WTC11 (cell line): Measurements from ENCODE around the gene CAMTA1. TPM values are rescaled to one million over a fixed set of nuclear protein-coding genes. Genes with fewer than 3 reads are reported as not detected.

Experiments
- ATAC-seq: fragments of 200-7000 bp; cut with Tn5 transposase; 2 replicates; pipeline ENCODE4 v1.10.0; 2021; ENCODE audit warnings: mild to moderate bottlenecking, moderate library complexity
- CTCF ChIA-PET: fragments of 300-600 bp; sonication (Branson Sonifier 250); formaldehyde crosslinking; loops from one replicate; lab custom pipeline; 2021; ENCODE audit warnings: antibody characterized with exemption; lab: Charles Lee
- POLR2A ChIA-PET: fragments of 350-600 bp; sonication (Branson Sonifier 250); formaldehyde crosslinking; loops from one replicate; lab custom pipeline; 2021; ENCODE audit warnings: antibody characterized with exemption; lab: Charles Lee
- DNase-seq: peaks from one replicate; pipeline ENCODE4 v3.0.0; 2021; ENCODE audit warnings: low spot score
- H3K27ac Mint-ChIP-seq: 2 replicates; pipeline ENCODE4 v1.8.0; 2021; ENCODE audit warnings: mixed read lengths
- H3K27me3 Mint-ChIP-seq: 2 replicates; pipeline ENCODE4 v1.8.0; 2021; ENCODE audit warnings: low read depth, mild to moderate bottlenecking, moderate library complexity, mixed read lengths
- H3K36me3 Mint-ChIP-seq: 2 replicates; pipeline ENCODE4 v1.8.0; 2021; ENCODE audit warnings: mixed read lengths
- H3K4me1 Mint-ChIP-seq: 2 replicates; pipeline ENCODE4 v1.8.0; 2022; ENCODE audit warnings: mixed read lengths
- H3K4me3 Mint-ChIP-seq: 2 replicates; pipeline ENCODE4 v1.8.0; 2021; ENCODE audit warnings: mild to moderate bottlenecking, moderate library complexity, mixed read lengths
- H3K9me3 Mint-ChIP-seq: 2 replicates; pipeline ENCODE4 v1.8.0; 2021; ENCODE audit warnings: mixed read lengths
- CBFB ChIP-seq: sonication (generic); formaldehyde crosslinking; IDR thresholded peaks from 2 replicates; pipeline ENCODE4 v1.8.1; 2022; ENCODE audit warnings: mild to moderate bottlenecking, low read depth, missing genetic modification reagents
- ESRRA ChIP-seq: sonication (generic); formaldehyde crosslinking; IDR thresholded peaks from 2 replicates; pipeline ENCODE4 v1.8.1; 2022; ENCODE audit warnings: mild to moderate bottlenecking, missing genetic modification reagents, borderline replicate concordance
- FOXJ3 ChIP-seq: sonication (generic); formaldehyde crosslinking; IDR thresholded peaks from 2 replicates; pipeline ENCODE4 v1.9.0; 2021; ENCODE audit warnings: missing genetic modification reagents, mild to moderate bottlenecking, borderline replicate concordance
- HMGA2 ChIP-seq: fragments of 250-450 bp; sonication (Bioruptor Pico); IDR thresholded peaks from 2 replicates; pipeline ENCODE4 v1.4.0; 2021; ENCODE audit warnings: mild to moderate bottlenecking, moderate library complexity
- JUN ChIP-seq: sonication (generic); formaldehyde crosslinking; IDR thresholded peaks from 2 replicates; pipeline ENCODE4 v1.8.0; 2023; ENCODE audit warnings: mild to moderate bottlenecking, missing genetic modification reagents
- KAT7 ChIP-seq: sonication (generic); formaldehyde crosslinking; IDR thresholded peaks from 2 replicates; pipeline ENCODE4 v1.8.1; 2023; ENCODE audit warnings: missing genetic modification reagents, mild to moderate bottlenecking, borderline replicate concordance
- MXD4 ChIP-seq: fragments of 250-450 bp; sonication (Bioruptor Pico); IDR thresholded peaks from 2 replicates; pipeline ENCODE4 v1.8.0; 2021; ENCODE audit warnings: mild to moderate bottlenecking, moderate library complexity, borderline replicate concordance
- NFATC4 ChIP-seq: fragments of 250-450 bp; sonication (Bioruptor Pico); IDR thresholded peaks from 2 replicates; pipeline ENCODE4 v1.9.0; 2021; ENCODE audit warnings: mild to moderate bottlenecking
- NR2C2 ChIP-seq: sonication (generic); formaldehyde crosslinking; IDR thresholded peaks from 2 replicates; pipeline ENCODE4 v1.8.0; 2022; ENCODE audit warnings: mild to moderate bottlenecking, missing genetic modification reagents
- OVOL2 ChIP-seq: fragments of 250-450 bp; sonication (Bioruptor Pico); IDR thresholded peaks from 2 replicates; pipeline ENCODE4 v1.9.0; 2021; ENCODE audit warnings: mild to moderate bottlenecking, borderline replicate concordance
- SMAD3 ChIP-seq: sonication (generic); formaldehyde crosslinking; IDR thresholded peaks from 2 replicates; pipeline ENCODE4 v1.8.0; 2022; ENCODE audit warnings: missing genetic modification reagents, mild to moderate bottlenecking, borderline replicate concordance
- SOX15 ChIP-seq: fragments of 250-450 bp; sonication (Bioruptor Pico); IDR thresholded peaks from 2 replicates; pipeline ENCODE4 v1.9.0; 2021; ENCODE audit warnings: mild to moderate bottlenecking
- TCF7 ChIP-seq: sonication (generic); formaldehyde crosslinking; IDR thresholded peaks from 2 replicates; pipeline ENCODE4 v1.8.0; 2022; ENCODE audit warnings: mild to moderate bottlenecking, low read depth, missing genetic modification reagents, moderate library complexity
- TEAD4 ChIP-seq: sonication (generic); formaldehyde crosslinking; IDR thresholded peaks from 2 replicates; pipeline ENCODE4 v1.8.0; 2022; ENCODE audit warnings: mild to moderate bottlenecking, missing genetic modification reagents
- TP53 ChIP-seq: sonication (generic); formaldehyde crosslinking; IDR thresholded peaks from 2 replicates; pipeline ENCODE4 v1.8.1; 2023; ENCODE audit warnings: mild to moderate bottlenecking, missing genetic modification reagents
- ZNF317 ChIP-seq: sonication (generic); formaldehyde crosslinking; IDR thresholded peaks from 2 replicates; pipeline ENCODE4 v1.8.1; 2023; ENCODE audit warnings: low read depth, mild to moderate bottlenecking, moderate library complexity, missing genetic modification reagents, borderline replicate concordance
- ZNF416 ChIP-seq: fragments of 250-450 bp; sonication (Bioruptor Pico); IDR thresholded peaks from 2 replicates; pipeline ENCODE4 v1.9.0; 2021; ENCODE audit warnings: mild to moderate bottlenecking, inconsistent platforms
- ZNF423 ChIP-seq: fragments of 250-450 bp; sonication (Bioruptor Pico); IDR thresholded peaks from 2 replicates; pipeline ENCODE4 v2.1.2; 2022; ENCODE audit warnings: mild to moderate bottlenecking, moderate library complexity
- total RNA-seq: library from RNA; stranded (reverse); gene quantifications from 3 replicates; pipeline ENCODE4 v1.2.3, GENCODE V29; 2021
- TF ChIP-seq, protein P1 (sequence below): fragments of 200-600 bp; IDR thresholded peaks from 2 replicates; pipeline ENCODE4 v1.8.0; 2022; ENCODE audit warnings: antibody characterized with exemption
- TF ChIP-seq, protein P2 (sequence below): sonication (generic); formaldehyde crosslinking; IDR thresholded peaks from 2 replicates; pipeline ENCODE4 v1.8.0; 2022; ENCODE audit warnings: mild to moderate bottlenecking, missing genetic modification reagents
- TF ChIP-seq, protein P3 (sequence below): sonication (generic); formaldehyde crosslinking; IDR thresholded peaks from 2 replicates; pipeline ENCODE4 v1.8.0; 2022; ENCODE audit warnings: mild to moderate bottlenecking, missing genetic modification reagents
- TF ChIP-seq, protein P4 (sequence below): sonication (generic); formaldehyde crosslinking; IDR thresholded peaks from 2 replicates; pipeline ENCODE4 v1.8.0; 2023; ENCODE audit warnings: mild to moderate bottlenecking, missing genetic modification reagents
- TF ChIP-seq, protein P5 (sequence below): sonication (generic); formaldehyde crosslinking; IDR thresholded peaks from 2 replicates; pipeline ENCODE4 v1.8.1; 2023; ENCODE audit warnings: mild to moderate bottlenecking, missing genetic modification reagents
- TF ChIP-seq, protein P6 (sequence below): sonication (generic); formaldehyde crosslinking; conservative IDR thresholded peaks from 2 replicates; pipeline ENCODE4 v1.8.1; 2023; ENCODE audit warnings: mild to moderate bottlenecking, low read depth, missing genetic modification reagents, moderate library complexity

The CAMTA1 gene
- total RNA-seq, 1 experiment from 2014 or later: 86.4 TPM

DNA sequence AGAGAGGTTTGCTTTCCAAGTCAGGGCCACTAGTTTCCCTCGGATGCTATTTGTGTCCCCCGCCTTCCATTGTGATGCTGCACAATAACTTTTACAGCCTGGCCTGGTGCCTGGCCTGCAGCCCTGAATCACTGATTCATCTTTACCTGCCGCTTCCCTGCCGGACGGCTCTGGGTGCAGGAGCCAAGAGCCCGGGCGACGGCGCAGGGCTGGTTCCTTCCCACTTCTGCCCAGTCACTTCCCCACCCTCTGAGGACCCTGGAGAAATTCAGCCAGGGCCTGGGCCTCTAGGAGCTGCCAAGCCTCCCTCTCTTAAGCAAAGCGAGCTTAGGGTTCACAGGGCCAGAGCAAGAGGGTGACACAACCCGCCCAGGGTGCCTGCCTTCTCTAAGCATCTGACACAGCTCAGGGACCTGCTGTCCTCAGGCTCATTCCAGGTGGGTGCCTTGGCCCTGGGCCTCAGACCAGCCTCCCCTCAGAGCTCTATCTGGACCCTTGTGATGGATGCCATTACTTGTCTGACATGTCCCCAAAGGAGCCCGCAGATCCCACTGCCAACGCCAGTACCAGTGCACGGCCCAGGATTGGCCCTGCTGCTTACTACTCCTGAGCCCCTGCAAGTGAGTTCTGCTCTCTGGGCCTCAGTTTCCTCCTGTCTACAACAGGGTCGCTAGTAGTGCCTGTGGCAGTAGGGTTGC is 604.8 kb downstream of the CAMTA1 start:
- DNase-seq (no peak), ATAC-seq (no peak)
- Mint-ChIP-seq H3K27me3 (no peaks in the 10 kb centered on the region; the same call in 1 of the 2 replicates), H3K4me1 (peaks cover 25% of the 10 kb centered on the region), H3K4me3 (no peak overlapping the region), H3K36me3 (peaks cover under 1% of the 10 kb centered on the region; the same call in 1 of the 2 replicates), H3K9me3 (peaks cover 5% of the 10 kb centered on the region), H3K27ac (no peak overlapping the region)
- TF ChIP-seq, protein P1, sequence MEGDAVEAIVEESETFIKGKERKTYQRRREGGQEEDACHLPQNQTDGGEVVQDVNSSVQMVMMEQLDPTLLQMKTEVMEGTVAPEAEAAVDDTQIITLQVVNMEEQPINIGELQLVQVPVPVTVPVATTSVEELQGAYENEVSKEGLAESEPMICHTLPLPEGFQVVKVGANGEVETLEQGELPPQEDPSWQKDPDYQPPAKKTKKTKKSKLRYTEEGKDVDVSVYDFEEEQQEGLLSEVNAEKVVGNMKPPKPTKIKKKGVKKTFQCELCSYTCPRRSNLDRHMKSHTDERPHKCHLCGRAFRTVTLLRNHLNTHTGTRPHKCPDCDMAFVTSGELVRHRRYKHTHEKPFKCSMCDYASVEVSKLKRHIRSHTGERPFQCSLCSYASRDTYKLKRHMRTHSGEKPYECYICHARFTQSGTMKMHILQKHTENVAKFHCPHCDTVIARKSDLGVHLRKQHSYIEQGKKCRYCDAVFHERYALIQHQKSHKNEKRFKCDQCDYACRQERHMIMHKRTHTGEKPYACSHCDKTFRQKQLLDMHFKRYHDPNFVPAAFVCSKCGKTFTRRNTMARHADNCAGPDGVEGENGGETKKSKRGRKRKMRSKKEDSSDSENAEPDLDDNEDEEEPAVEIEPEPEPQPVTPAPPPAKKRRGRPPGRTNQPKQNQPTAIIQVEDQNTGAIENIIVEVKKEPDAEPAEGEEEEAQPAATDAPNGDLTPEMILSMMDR: no peak
- TF ChIP-seq NR2C2 (no peak), TEAD4 (CRISPR knock-in tag) (no peak), MXD4 (CRISPR knock-in tag) (no peak), NFATC4 (CRISPR knock-in tag) (no peak), SMAD3 (CRISPR knock-in tag) (no peak), OVOL2 (no peak), ZNF416 (CRISPR knock-in tag) (no peak), HMGA2 (CRISPR knock-in tag) (no peak), FOXJ3 (CRISPR knock-in tag) (no peak), ESRRA (CRISPR knock-in tag) (no peak), CBFB (CRISPR knock-in tag) (no peak)
- TF ChIP-seq, protein P2, sequence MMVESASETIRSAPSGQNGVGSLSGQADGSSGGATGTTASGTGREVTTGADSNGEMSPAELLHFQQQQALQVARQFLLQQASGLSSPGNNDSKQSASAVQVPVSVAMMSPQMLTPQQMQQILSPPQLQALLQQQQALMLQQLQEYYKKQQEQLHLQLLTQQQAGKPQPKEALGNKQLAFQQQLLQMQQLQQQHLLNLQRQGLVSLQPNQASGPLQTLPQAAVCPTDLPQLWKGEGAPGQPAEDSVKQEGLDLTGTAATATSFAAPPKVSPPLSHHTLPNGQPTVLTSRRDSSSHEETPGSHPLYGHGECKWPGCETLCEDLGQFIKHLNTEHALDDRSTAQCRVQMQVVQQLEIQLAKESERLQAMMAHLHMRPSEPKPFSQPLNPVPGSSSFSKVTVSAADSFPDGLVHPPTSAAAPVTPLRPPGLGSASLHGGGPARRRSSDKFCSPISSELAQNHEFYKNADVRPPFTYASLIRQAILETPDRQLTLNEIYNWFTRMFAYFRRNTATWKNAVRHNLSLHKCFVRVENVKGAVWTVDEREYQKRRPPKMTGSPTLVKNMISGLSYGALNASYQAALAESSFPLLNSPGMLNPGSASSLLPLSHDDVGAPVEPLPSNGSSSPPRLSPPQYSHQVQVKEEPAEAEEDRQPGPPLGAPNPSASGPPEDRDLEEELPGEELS: no peak
- TF ChIP-seq, protein P3, sequence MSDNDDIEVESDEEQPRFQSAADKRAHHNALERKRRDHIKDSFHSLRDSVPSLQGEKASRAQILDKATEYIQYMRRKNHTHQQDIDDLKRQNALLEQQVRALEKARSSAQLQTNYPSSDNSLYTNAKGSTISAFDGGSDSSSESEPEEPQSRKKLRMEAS (CRISPR knock-in tag): no peak
- TF ChIP-seq, protein P4, sequence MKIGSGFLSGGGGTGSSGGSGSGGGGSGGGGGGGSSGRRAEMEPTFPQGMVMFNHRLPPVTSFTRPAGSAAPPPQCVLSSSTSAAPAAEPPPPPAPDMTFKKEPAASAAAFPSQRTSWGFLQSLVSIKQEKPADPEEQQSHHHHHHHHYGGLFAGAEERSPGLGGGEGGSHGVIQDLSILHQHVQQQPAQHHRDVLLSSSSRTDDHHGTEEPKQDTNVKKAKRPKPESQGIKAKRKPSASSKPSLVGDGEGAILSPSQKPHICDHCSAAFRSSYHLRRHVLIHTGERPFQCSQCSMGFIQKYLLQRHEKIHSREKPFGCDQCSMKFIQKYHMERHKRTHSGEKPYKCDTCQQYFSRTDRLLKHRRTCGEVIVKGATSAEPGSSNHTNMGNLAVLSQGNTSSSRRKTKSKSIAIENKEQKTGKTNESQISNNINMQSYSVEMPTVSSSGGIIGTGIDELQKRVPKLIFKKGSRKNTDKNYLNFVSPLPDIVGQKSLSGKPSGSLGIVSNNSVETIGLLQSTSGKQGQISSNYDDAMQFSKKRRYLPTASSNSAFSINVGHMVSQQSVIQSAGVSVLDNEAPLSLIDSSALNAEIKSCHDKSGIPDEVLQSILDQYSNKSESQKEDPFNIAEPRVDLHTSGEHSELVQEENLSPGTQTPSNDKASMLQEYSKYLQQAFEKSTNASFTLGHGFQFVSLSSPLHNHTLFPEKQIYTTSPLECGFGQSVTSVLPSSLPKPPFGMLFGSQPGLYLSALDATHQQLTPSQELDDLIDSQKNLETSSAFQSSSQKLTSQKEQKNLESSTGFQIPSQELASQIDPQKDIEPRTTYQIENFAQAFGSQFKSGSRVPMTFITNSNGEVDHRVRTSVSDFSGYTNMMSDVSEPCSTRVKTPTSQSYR (CRISPR knock-in tag): no peak
- TF ChIP-seq, protein P5, sequence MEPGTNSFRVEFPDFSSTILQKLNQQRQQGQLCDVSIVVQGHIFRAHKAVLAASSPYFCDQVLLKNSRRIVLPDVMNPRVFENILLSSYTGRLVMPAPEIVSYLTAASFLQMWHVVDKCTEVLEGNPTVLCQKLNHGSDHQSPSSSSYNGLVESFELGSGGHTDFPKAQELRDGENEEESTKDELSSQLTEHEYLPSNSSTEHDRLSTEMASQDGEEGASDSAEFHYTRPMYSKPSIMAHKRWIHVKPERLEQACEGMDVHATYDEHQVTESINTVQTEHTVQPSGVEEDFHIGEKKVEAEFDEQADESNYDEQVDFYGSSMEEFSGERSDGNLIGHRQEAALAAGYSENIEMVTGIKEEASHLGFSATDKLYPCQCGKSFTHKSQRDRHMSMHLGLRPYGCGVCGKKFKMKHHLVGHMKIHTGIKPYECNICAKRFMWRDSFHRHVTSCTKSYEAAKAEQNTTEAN: no peak
- POLR2A ChIA-PET: no interaction called here
- CTCF ChIA-PET: no interaction called here

DNA sequence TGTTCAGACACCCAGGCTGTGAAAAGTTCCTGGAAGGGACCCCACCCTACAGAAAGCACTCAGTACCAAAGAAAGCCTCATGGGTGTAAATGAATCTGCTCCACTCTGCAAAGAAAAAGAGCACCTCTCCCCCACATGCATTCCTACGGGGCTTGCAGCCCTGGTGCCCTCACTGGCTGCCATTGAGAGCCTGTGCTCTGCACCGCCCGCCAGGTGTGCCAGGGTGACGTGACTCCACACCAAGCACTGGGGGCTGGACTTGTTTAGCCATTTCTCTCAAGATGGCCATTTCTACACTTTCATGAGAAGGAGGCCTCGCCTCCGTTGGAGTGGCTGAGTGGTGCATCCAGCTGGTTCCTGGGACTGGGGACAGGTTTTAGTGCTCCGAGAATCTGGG is 605.3 kb downstream of the CAMTA1 start:
- no peaks in the 10 kb centered on the region; the same call in 1 of the 2 replicates for H3K27me3 Mint-ChIP-seq
- peaks cover 25% of the 10 kb centered on the region for H3K4me1 Mint-ChIP-seq
- POLR2A ChIA-PET: no interaction called here
- DNase-seq (no peak), ATAC-seq (no peak)
- H3K4me3 Mint-ChIP-seq: no peak overlapping the region
- CTCF ChIA-PET: no interaction called here
- H3K27ac Mint-ChIP-seq: no peak overlapping the region
- peaks cover 11% of the 10 kb centered on the region for H3K9me3 Mint-ChIP-seq
- H3K36me3 Mint-ChIP-seq: peaks cover 6% of the 10 kb centered on the region
- TF ChIP-seq ZNF317 (CRISPR knock-in tag) (no peak), SOX15 (CRISPR knock-in tag) (no peak), ZNF423 (CRISPR knock-in tag) (no peak), TCF7 (no peak), KAT7 (no peak), JUN (CRISPR knock-in tag) (no peak), TP53 (CRISPR knock-in tag) (no peak)
- TF ChIP-seq, protein P6, sequence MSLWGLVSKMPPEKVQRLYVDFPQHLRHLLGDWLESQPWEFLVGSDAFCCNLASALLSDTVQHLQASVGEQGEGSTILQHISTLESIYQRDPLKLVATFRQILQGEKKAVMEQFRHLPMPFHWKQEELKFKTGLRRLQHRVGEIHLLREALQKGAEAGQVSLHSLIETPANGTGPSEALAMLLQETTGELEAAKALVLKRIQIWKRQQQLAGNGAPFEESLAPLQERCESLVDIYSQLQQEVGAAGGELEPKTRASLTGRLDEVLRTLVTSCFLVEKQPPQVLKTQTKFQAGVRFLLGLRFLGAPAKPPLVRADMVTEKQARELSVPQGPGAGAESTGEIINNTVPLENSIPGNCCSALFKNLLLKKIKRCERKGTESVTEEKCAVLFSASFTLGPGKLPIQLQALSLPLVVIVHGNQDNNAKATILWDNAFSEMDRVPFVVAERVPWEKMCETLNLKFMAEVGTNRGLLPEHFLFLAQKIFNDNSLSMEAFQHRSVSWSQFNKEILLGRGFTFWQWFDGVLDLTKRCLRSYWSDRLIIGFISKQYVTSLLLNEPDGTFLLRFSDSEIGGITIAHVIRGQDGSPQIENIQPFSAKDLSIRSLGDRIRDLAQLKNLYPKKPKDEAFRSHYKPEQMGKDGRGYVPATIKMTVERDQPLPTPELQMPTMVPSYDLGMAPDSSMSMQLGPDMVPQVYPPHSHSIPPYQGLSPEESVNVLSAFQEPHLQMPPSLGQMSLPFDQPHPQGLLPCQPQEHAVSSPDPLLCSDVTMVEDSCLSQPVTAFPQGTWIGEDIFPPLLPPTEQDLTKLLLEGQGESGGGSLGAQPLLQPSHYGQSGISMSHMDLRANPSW (CRISPR knock-in tag): no peak
